Upper lobe of left lung (tissue), 4 donors: ENCODE results near the gene PFKP.

Experiments used
- EP300 ChIP-seq, 4 donors: sonication (generic); formaldehyde crosslinking; IDR thresholded peaks; one replicate each; pipeline ENCODE4 v1.5.1; 2017; ENCODE audit warnings: antibody characterized with exemption in 4 of 4, control low read depth in 2 of 4
- POLR2A ChIP-seq, 4 donors: fragments of 450-650 bp; IDR thresholded peaks; one replicate each; pipeline ENCODE4 v1.5.1; 2016 to 2017; ENCODE audit warnings: antibody characterized with exemption in 4 of 4, mild to moderate bottlenecking in 2 of 4
- POLR2AphosphoS5 ChIP-seq, 2 donors: sonication (generic); formaldehyde crosslinking; IDR thresholded peaks; one replicate each; pipeline ENCODE4 v1.5.1; 2017; ENCODE audit warnings: antibody characterized with exemption in 2 of 2
- TF ChIP-seq, protein P1 (sequence below), 6 experiments: fragments of 450-650 bp in 4 of 6; fragments of 200-600 bp in 2 of 6; sonication (generic) in 2 of 6; IDR thresholded peaks; one replicate each; pipeline ENCODE4 v1.5.1; 2016 to 2019; ENCODE audit warnings: antibody characterized with exemption in 6 of 6

DNA sequence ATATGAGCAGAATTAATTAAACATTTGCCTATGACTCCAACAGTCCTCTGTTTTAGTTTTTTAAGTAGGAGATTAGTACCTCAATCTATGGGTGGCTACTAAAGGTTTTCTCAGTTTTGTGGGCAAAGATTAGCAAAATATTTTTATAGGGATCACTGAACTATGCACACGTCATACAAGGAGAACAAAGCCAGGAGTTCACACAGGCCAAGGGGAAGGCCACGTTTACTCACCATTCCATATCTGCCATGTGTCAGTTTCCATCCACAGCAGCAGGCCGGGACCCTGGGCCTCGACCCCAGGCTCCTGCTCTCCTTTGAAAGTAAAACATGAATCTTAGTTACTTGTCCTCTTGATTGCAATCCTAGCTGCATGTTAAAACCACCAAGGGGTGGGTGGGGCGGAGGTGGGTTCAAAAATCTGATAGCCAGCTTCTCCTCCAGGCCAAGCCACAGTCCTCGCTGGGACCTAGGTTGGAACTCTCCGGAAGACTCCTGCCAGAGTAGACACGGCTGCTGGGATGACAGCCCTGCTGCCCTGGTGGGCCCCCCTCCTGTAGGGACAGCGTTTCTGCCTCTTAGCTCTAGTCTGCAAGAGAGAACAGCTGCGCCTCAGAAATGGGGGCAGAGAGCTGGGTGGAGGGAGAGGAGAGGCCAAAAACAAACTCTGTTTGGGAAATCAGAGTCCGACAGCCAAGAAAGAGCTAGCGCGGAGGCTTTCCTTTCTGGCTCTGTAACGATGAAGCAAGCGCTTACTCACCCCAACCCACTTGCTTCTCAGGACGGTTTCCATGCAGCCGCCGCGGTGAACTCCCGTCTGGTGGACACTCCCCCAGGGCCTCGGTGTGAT lies 69.6 kb downstream of the PFKP start:
- no peak for TF ChIP-seq POLR2A (IDR thresholded peaks at IDR 0.05)
- TF ChIP-seq, protein P1, sequence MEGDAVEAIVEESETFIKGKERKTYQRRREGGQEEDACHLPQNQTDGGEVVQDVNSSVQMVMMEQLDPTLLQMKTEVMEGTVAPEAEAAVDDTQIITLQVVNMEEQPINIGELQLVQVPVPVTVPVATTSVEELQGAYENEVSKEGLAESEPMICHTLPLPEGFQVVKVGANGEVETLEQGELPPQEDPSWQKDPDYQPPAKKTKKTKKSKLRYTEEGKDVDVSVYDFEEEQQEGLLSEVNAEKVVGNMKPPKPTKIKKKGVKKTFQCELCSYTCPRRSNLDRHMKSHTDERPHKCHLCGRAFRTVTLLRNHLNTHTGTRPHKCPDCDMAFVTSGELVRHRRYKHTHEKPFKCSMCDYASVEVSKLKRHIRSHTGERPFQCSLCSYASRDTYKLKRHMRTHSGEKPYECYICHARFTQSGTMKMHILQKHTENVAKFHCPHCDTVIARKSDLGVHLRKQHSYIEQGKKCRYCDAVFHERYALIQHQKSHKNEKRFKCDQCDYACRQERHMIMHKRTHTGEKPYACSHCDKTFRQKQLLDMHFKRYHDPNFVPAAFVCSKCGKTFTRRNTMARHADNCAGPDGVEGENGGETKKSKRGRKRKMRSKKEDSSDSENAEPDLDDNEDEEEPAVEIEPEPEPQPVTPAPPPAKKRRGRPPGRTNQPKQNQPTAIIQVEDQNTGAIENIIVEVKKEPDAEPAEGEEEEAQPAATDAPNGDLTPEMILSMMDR (IDR thresholded peaks at IDR 0.05), result no peak
- TF ChIP-seq POLR2AphosphoS5 (IDR thresholded peaks at IDR 0.05), result no peak
- TF ChIP-seq EP300 (IDR thresholded peaks at IDR 0.05), result no peak
